D721Med (cell line): ENCODE measurements around the gene TMEM89.

Experiments used
- DNase-seq: peaks from one replicate; pipeline ENCODE4 v3.0.0; 2011; ENCODE audit warnings: low spot score; ENCODE audit not compliant: insufficient read length
- FAIRE-seq: peaks from 2 replicates; lab custom pipeline; 2011; peaks lifted over from hg19 to GRCh38; lab: Jason Lieb, UNC
- TF ChIP-seq, protein P1 (sequence below): IDR thresholded peaks from 2 replicates; pipeline ENCODE4 v1.5.1; 2012; ENCODE audit warnings: mild to moderate bottlenecking, control low read depth; ENCODE audit not compliant: insufficient read depth; ENCODE audit errors: missing control alignments

The TMEM89 gene

DNA sequence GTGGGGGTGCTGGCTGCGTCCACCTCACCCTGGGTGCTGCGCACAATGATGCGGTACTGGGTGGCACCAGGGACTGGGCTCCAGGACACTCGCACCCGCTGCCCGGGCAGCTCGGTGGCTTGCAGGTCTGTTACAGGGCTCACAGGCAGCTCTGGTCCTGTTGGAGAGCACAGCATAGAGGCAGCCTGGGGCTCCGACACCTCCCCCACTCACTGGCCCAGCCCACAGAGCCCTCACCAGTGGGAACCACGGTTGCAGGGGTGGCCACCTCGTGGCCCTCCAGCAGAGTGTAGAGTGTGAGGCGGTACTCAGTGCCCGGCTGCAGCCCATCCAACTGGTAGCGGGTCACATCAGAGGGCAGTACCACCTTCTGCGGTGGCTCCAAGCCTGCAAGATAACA is 30.1 kb downstream of the TMEM89 start:
- no peak for DNase-seq
- FAIRE-seq, result no peak
- TF ChIP-seq, protein P1, sequence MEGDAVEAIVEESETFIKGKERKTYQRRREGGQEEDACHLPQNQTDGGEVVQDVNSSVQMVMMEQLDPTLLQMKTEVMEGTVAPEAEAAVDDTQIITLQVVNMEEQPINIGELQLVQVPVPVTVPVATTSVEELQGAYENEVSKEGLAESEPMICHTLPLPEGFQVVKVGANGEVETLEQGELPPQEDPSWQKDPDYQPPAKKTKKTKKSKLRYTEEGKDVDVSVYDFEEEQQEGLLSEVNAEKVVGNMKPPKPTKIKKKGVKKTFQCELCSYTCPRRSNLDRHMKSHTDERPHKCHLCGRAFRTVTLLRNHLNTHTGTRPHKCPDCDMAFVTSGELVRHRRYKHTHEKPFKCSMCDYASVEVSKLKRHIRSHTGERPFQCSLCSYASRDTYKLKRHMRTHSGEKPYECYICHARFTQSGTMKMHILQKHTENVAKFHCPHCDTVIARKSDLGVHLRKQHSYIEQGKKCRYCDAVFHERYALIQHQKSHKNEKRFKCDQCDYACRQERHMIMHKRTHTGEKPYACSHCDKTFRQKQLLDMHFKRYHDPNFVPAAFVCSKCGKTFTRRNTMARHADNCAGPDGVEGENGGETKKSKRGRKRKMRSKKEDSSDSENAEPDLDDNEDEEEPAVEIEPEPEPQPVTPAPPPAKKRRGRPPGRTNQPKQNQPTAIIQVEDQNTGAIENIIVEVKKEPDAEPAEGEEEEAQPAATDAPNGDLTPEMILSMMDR, result no peak

DNA sequence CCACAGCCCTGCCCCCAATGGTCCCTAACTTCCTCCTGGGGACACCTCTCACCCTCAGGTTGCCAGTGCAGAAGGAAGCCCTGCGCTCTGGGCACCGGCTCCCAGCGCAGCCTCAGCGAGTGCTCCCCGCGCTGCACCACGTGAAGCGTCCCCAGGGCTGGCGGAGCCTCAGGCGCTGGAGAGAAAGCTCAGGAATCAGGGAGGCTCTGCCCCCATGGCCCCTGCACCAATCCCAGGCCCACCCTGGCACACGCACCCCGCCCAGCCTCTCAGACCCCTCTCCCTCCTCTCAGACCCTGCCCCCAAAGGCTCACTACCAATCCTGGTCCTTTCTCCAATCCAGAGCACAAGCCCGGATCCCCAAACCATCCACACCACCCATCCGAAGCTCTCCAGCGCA is 33.3 kb downstream of the TMEM89 start:
- TF ChIP-seq, protein P1, result no peak
- DNase-seq (no peak), FAIRE-seq (no peak)

DNA sequence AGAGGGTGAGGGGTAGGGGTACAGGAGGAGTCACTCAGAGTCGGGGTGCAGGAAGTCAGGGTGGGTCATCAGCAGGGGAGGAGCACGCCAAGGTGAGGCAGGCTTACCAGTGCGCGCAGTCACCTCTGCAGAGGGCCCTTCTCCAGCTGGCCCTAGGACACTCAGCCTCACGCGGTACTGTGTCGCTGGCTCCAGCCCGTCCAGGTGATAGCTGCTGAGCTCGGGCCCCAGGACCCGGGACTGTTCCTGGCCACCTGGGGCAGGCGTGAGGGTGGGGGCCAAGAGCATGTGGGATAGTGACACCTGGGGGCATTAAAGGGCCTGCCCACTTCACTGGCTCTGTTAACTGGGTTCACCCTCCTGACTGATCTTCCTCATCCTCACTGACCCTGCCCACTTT is 33.9 kb downstream of the TMEM89 start:
- FAIRE-seq, result no peak

DNA sequence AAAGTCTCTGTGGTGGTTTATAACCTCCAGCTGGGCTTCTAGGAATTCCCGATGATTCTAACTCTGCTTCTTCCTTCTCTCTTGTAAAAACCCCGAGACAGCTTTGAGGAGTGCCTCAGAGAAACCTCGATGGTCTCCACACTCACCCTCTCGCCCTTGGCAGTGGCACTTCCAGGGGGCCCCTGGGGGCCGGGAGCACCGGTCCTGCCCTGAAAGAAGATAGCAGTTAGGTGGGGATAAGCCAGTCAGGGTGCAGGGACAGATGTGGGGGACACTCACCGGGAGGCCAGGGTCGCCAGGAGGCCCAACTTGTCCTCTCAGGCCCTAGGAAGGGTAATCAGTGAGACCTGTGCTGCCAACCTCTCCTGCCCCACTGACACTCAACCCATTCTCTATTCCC is 36.2 kb downstream of the TMEM89 start:
- TF ChIP-seq, protein P1, result no peak
- FAIRE-seq (no peak), DNase-seq (no peak)

More for the DNA sequence above, 33.9 kb downstream of the TMEM89 start:
- TF ChIP-seq, protein P1, result no peak
- no peak for DNase-seq

DNA sequence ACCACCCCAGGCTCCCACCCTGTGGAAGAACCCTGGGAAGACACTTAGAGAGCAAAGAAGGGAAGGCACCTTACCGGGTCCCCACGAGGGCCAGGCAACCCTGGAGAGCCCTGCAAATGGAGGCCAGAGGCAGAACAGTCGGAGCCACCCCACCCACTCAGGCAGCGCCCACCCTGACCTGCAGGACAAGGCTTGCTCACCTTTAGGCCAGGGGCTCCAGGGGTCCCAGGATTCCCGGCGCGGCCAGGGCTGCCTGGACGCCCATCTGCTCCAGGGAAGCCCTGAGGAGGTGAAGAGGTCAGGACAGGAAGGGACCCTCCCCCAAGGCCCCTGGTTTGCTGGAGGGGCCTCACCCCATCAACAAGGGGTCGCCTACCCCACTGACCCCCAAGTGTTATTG is 36.7 kb downstream of the TMEM89 start:
- DNase-seq (no peak), FAIRE-seq (no peak)
- TF ChIP-seq, protein P1, result no peak

DNA sequence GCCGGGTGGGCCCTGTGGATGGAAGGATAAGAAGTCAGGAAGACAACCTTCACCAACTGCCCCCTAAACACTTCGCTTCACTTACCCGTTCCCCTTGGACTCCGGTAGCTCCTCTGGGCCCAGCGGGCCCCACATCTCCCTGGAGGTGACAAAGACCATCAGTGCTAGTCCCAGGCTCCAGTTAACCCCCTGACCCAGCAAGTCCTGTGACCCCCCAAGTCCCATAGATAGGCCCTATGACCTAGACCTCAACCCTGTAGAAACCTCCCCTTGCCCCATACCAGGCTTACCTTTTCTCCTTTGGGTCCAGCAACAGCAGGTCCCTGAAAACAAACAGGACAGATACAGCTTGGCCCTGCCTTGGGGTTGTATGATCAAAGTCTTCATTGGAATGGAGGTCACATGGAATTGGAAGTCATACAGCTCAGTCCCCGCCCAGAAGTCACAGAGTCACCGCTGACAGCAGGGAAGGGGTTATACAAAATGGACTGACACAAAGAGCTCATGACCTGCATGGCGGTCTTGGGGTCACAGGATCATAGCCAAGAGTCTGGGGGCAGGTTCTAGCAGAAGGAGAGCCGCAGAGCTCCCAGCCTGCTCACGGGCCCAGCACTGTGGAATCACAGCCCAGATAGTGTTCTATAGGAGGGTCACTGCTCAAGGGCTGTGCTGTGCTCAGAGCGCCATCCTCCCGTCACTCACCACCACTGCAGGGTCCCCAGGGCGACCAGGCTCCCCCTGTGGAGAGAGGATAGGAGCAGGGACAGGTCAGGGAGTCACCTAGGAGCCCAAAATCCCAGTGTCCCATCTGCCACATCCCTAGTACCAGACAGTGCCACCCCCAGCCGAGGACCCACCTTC is 39.7 kb downstream of the TMEM89 start:
- FAIRE-seq (no peak), DNase-seq (no peak)
- TF ChIP-seq, protein P1, result no peak

DNA sequence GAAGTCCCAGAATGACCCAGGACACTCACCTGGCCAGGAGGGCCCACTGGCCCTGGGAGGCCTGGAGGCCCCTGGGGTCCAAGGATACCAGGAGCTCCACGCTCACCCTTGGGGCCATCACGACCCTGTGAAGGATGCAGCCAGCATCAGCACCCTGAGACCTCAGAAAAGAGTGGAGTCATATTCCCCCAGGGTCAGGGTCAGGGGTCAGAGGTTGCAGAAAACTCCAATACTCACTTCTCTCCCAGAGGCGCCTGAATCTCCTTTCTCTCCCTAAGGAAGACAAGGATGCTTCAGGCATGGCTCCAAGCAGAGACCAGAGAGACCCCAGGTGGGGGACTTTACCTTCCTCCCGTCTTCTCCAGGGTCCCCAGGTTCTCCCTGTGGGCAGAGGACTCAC is 44.9 kb downstream of the TMEM89 start:
- TF ChIP-seq, protein P1, result no peak
- DNase-seq, result no peak
- FAIRE-seq, result no peak
